GM12878 (cell line): ENCODE data around the gene GBGT1. TPM values are rescaled to one million over a fixed set of nuclear protein-coding genes. Genes with fewer than 3 reads are reported as not detected.

ENCODE experiments used
- BACH1 ChIP-seq: fragments of 450-650 bp; IDR thresholded peaks from 2 replicates; pipeline ENCODE4 v1.6.1; 2017; ENCODE audit warnings: mild to moderate bottlenecking, borderline replicate concordance
- CTCF ChIP-seq, 3 experiments: IDR thresholded peaks in 2 of 3; conservative IDR thresholded peaks in 1 of 3; 2 replicates each; pipeline ENCODE4 v1.5.1; 2011; ENCODE audit warnings: low read depth in 3 of 3, low read length in 3 of 3, mild to moderate bottlenecking in 3 of 3, control low read depth in 2 of 3, moderate library complexity in 2 of 3, inconsistent platforms in 1 of 3, mixed read lengths in 1 of 3; ENCODE audit not compliant: control insufficient read depth in 2 of 3, insufficient read depth in 1 of 3; ENCODE audit errors: extremely low read depth in 1 of 3
- ESRRA ChIP-seq: IDR thresholded peaks from 2 replicates; pipeline ENCODE4 v1.6.1; 2012; ENCODE audit warnings: mild to moderate bottlenecking, low read length, improper control_type of control experiment
- HDAC2 ChIP-seq: fragments of 200-600 bp; sonication (generic); IDR thresholded peaks from 2 replicates; pipeline ENCODE4 v1.6.1; 2017
- HDGF ChIP-seq: fragments of 450-650 bp; IDR thresholded peaks from 2 replicates; pipeline ENCODE4 v1.6.1; 2016; ENCODE audit warnings: antibody characterized with exemption
- IKZF2 ChIP-seq, 2 experiments: fragments of 450-650 bp; IDR thresholded peaks; 2 replicates each; pipeline ENCODE4 v1.6.1; 2017; ENCODE audit warnings: mild to moderate bottlenecking in 2 of 2, moderate library complexity in 2 of 2
- KAT2A ChIP-seq: conservative IDR thresholded peaks from 2 replicates; pipeline ENCODE4 v1.6.1; 2011; ENCODE audit warnings: low read depth, low read length; ENCODE audit not compliant: control insufficient read depth
- KLF5 ChIP-seq: fragments of 450-650 bp; IDR thresholded peaks from 2 replicates; pipeline ENCODE4 v1.6.1; 2014; ENCODE audit warnings: mild to moderate bottlenecking; ENCODE audit not compliant: partially characterized antibody
- NKRF ChIP-seq: fragments of 450-650 bp; conservative IDR thresholded peaks from 2 replicates; pipeline ENCODE4 v1.6.1; 2017; ENCODE audit warnings: mild to moderate bottlenecking, moderate library complexity
- POU2F2 ChIP-seq: IDR thresholded peaks from 3 replicates; pipeline ENCODE4 v1.6.1; 2011; ENCODE audit warnings: low read depth, mild to moderate bottlenecking, low read length, borderline replicate concordance
- RB1 ChIP-seq: fragments of 450-650 bp; formaldehyde crosslinking; IDR thresholded peaks from 2 replicates; pipeline ENCODE4 v1.6.1; 2017; ENCODE audit warnings: mild to moderate bottlenecking, borderline replicate concordance
- SIN3A ChIP-seq: IDR thresholded peaks from 2 replicates; pipeline ENCODE4 v1.6.1; 2012; ENCODE audit warnings: low read depth, low read length, improper control_type of control experiment
- SPI1 ChIP-seq: IDR thresholded peaks from 2 replicates; pipeline ENCODE4 v1.6.1; 2011; ENCODE audit warnings: low read depth, mild to moderate bottlenecking, low read length, moderate library complexity, borderline replicate concordance; ENCODE audit not compliant: insufficient read depth
- SREBF2 ChIP-seq: IDR thresholded peaks from 2 replicates; pipeline ENCODE4 v1.6.1; 2012; ENCODE audit warnings: mild to moderate bottlenecking, low read length
- TARDBP ChIP-seq: IDR thresholded peaks from 2 replicates; pipeline ENCODE4 v1.6.1; 2016; ENCODE audit warnings: borderline replicate concordance
- ZBTB11 ChIP-seq: fragments of 450-650 bp; formaldehyde crosslinking; IDR thresholded peaks from 2 replicates; pipeline ENCODE4 v1.5.0; 2022; ENCODE audit warnings: mild to moderate bottlenecking, missing genetic modification characterization
- ZNF592 ChIP-seq: fragments of 450-650 bp; IDR thresholded peaks from 2 replicates; pipeline ENCODE4 v1.6.1; 2017; ENCODE audit warnings: mild to moderate bottlenecking, moderate library complexity
- ZSCAN29 ChIP-seq: fragments of 450-650 bp; IDR thresholded peaks from 2 replicates; pipeline ENCODE4 v1.6.1; 2017; ENCODE audit warnings: mild to moderate bottlenecking, moderate library complexity
- polyA plus RNA-seq, 11 experiments: library from polyadenylated mRNA; depleted of rRNA in 4 of 11; unstranded in 6 of 11; stranded (reverse) in 5 of 11; fragments of >200 nt; fragmentation: Nextera tagmentation in 4 of 11; fragmentation: Illumina TruSeq in 1 of 11; extraction: Ambion mirVana in 4 of 11; extraction: Trizol in 1 of 11; gene quantifications; 1 replicate in 1 of 11; 2 replicates in 10 of 11; pipeline versions ENCODE4 v1.2.1 to v1.2.3, GENCODE V29; 2011 to 2016; ENCODE audit warnings: inconsistent platforms in 2 of 11, missing spikeins in 2 of 11, low read depth in 1 of 11
- total RNA-seq, 4 experiments: library from RNA; depleted of rRNA in 3 of 4; stranded (reverse); fragments of >200 nt in 3 of 4; fragmentation: Illumina TruSeq in 1 of 4; extraction: Trizol in 1 of 4; gene quantifications; 2 replicates each; pipeline versions ENCODE4 v1.2.1 to v1.2.3, GENCODE V29; 2013 to 2021

Gene GBGT1
- total and polyA plus RNA-seq, 10 of the 15 experiments (the other 5 are each of a cell fraction or from before 2014, with no cell fraction given), result 0.08 to 1.9 (median 0.49) TPM

- TF ChIP-seq ZNF592, result no peak
- no peak for TF ChIP-seq KLF5
- peak; percentile 40; the same call in 1 of the 2 replicates for TF ChIP-seq SPI1
- TF ChIP-seq SIN3A, result no peak
- no peak for TF ChIP-seq HDAC2
- no peak for TF ChIP-seq CTCF (IDR thresholded peaks at IDR 0.05 in 2 of 3, conservative IDR thresholded peaks at IDR 0.05 in 1 of 3; ENCODE audit: control insufficient read depth in 2 of 3, extremely low read depth in 1 of 3, insufficient read depth in 1 of 3, low read depth in 3 of 3, low read length in 3 of 3)
- no peak for TF ChIP-seq ESRRA
- TF ChIP-seq HDGF, result peak; percentile 41; the same call in 1 of the 2 replicates
- 0 out of 3 replicates have a peak, but pooled peaks have one; percentile 4 for TF ChIP-seq POU2F2
- TF ChIP-seq SREBF2, result no peak
- no peak for TF ChIP-seq KAT2A
- TF ChIP-seq IKZF2 (IDR thresholded peaks at IDR 0.05), result 0 out of 4 replicates have a peak, but pooled peaks of 1 of the 2 experiments have one; percentile 13
- no peak for TF ChIP-seq BACH1
- no peak for TF ChIP-seq RB1
- no peak for TF ChIP-seq TARDBP
- no peak for TF ChIP-seq ZSCAN29
- no peak for TF ChIP-seq ZBTB11 (CRISPR knock-in tag)
- peak; percentile 55; the same call in 1 of the 2 replicates for TF ChIP-seq NKRF
These were observed 15.2 kb downstream of the GBGT1 start (continued) for GRCh38 chr9:133148199-133149129.
